ENCODE data around the gene UBQLN4. TPM values are rescaled to one million over a fixed set of nuclear protein-coding genes. Genes with fewer than 3 reads are reported as not detected.

Gene UBQLN4
- total and polyA plus RNA-seq, 5 donors from 2014 or later: 4.4 to 19.1 (median 6.1) TPM

- H3K4me3 Mint-ChIP-seq: no peak overlapping the region
- Histone ChIP-seq H3K4me1 (ENCODE audit: control insufficient read depth, insufficient read depth, low read length, poor library complexity, severe bottlenecking) (peaks cover 10% of the 10 kb centered on the region), H3K36me3 (ENCODE audit: control insufficient read depth, insufficient read depth, low read length) (peaks cover 20% of the 10 kb centered on the region), H3K9me3 (ENCODE audit: control insufficient read depth in 2 of 2, low read length in 2 of 2) (no peaks in the 10 kb centered on the region), H3K27me3 (ENCODE audit: control insufficient read depth, insufficient read depth, low read length) (no peaks in the 10 kb centered on the region), H3K27ac (ENCODE audit: insufficient read depth, low read length, poor library complexity, severe bottlenecking) (no peak overlapping the region), H3K4me3 (ENCODE audit: low read depth, low read length) (no peak overlapping the region)
- H3K36me3 Mint-ChIP-seq: peaks cover 9% of the 10 kb centered on the region
- no peaks in the 10 kb centered on the region for H3K9me3 Mint-ChIP-seq
- DNase-seq (peak in 1 of 3 donors; percentile 40), ATAC-seq (ENCODE audit: low read depth in 2 of 2) (peak in 1 of 2 donors; percentile 26)
- H3K4me1 Mint-ChIP-seq: peaks cover 0 to 18% (median 8%) of the 10 kb centered on the region in 4 donors
- H3K27me3 Mint-ChIP-seq: no peaks in the 10 kb centered on the region
- peak overlapping the region in 2 of 3 donors; percentile 43 to 75 for H3K27ac Mint-ChIP-seq
Measured at GRCh38 chr1:156004843-156005584, 48.6 kb downstream of the UBQLN4 start.

GRCh38 chr1:156003923-156004188, 49.7 kb downstream of the UBQLN4 start:
- ATAC-seq (ENCODE audit: low read depth in 2 of 2) (no peak), DNase-seq (no peak)
- Histone ChIP-seq H3K27ac (ENCODE audit: insufficient read depth, low read length, poor library complexity, severe bottlenecking) (no peak overlapping the region), H3K4me3 (ENCODE audit: low read depth, low read length) (no peak overlapping the region), H3K27me3 (ENCODE audit: control insufficient read depth, insufficient read depth, low read length) (no peaks in the 10 kb centered on the region), H3K9me3 (ENCODE audit: control insufficient read depth in 2 of 2, low read length in 2 of 2) (no peaks in the 10 kb centered on the region), H3K4me1 (ENCODE audit: control insufficient read depth, insufficient read depth, low read length, poor library complexity, severe bottlenecking) (peaks cover 10% of the 10 kb centered on the region), H3K36me3 (ENCODE audit: control insufficient read depth, insufficient read depth, low read length) (peaks cover 12% of the 10 kb centered on the region)
- Mint-ChIP-seq H3K27me3 (no peaks in the 10 kb centered on the region), H3K36me3 (peaks cover 9% of the 10 kb centered on the region), H3K27ac (peak overlapping the region in 1 of 3 donors; percentile 40), H3K4me3 (no peak overlapping the region), H3K9me3 (no peaks in the 10 kb centered on the region), H3K4me1 (peaks cover 0 to 18% (median 8%) of the 10 kb centered on the region in 4 donors)

GRCh38 chr1:156002188-156002911, 51.2 kb downstream of the UBQLN4 start:
- Histone ChIP-seq H3K4me3 (ENCODE audit: low read depth, low read length) (no peak overlapping the region), H3K9me3 (ENCODE audit: control insufficient read depth in 2 of 2, low read length in 2 of 2) (no peaks in the 10 kb centered on the region), H3K36me3 (ENCODE audit: control insufficient read depth, insufficient read depth, low read length) (peaks cover 7% of the 10 kb centered on the region), H3K4me1 (ENCODE audit: control insufficient read depth, insufficient read depth, low read length, poor library complexity, severe bottlenecking) (peaks cover 10% of the 10 kb centered on the region), H3K27ac (ENCODE audit: insufficient read depth, low read length, poor library complexity, severe bottlenecking) (no peak overlapping the region), H3K27me3 (ENCODE audit: control insufficient read depth, insufficient read depth, low read length) (no peaks in the 10 kb centered on the region)
- Mint-ChIP-seq H3K27ac (no peak overlapping the region), H3K9me3 (no peaks in the 10 kb centered on the region), H3K4me1 (peaks cover 0 to 14% (median 8%) of the 10 kb centered on the region in 4 donors), H3K4me3 (no peak overlapping the region), H3K27me3 (no peaks in the 10 kb centered on the region), H3K36me3 (peaks cover 4% of the 10 kb centered on the region)
- no peak for ATAC-seq (ENCODE audit: low read depth in 2 of 2)
- DNase-seq: no peak

- no peak for DNase-seq
- Mint-ChIP-seq H3K36me3 (peaks cover 2% of the 10 kb centered on the region), H3K4me3 (no peak overlapping the region), H3K9me3 (no peaks in the 10 kb centered on the region), H3K27ac (no peak overlapping the region), H3K4me1 (peaks cover 0 to 14% (median 8%) of the 10 kb centered on the region in 4 donors), H3K27me3 (no peaks in the 10 kb centered on the region)
- H3K27ac ChIP-seq (ENCODE audit: insufficient read depth, low read length, poor library complexity, severe bottlenecking): no peak overlapping the region
- ATAC-seq (ENCODE audit: low read depth in 2 of 2): no peak
- no peak overlapping the region for H3K4me3 ChIP-seq (ENCODE audit: low read depth, low read length)
- peaks cover 2% of the 10 kb centered on the region for H3K36me3 ChIP-seq (ENCODE audit: control insufficient read depth, insufficient read depth, low read length)
- H3K9me3 ChIP-seq (ENCODE audit: control insufficient read depth in 2 of 2, low read length in 2 of 2): no peaks in the 10 kb centered on the region
- no peaks in the 10 kb centered on the region for H3K27me3 ChIP-seq (ENCODE audit: control insufficient read depth, insufficient read depth, low read length)
- peaks cover 10% of the 10 kb centered on the region for H3K4me1 ChIP-seq (ENCODE audit: control insufficient read depth, insufficient read depth, low read length, poor library complexity, severe bottlenecking)
Measured at GRCh38 chr1:156001662-156002171, 51.9 kb downstream of the UBQLN4 start.

- no peak overlapping the region for H3K4me3 Mint-ChIP-seq
- no peaks in the 10 kb centered on the region for H3K9me3 Mint-ChIP-seq
- H3K36me3 Mint-ChIP-seq: no peaks in the 10 kb centered on the region
- no peaks in the 10 kb centered on the region for H3K27me3 Mint-ChIP-seq
- Histone ChIP-seq H3K27ac (ENCODE audit: insufficient read depth, low read length, poor library complexity, severe bottlenecking) (no peak overlapping the region), H3K4me1 (ENCODE audit: control insufficient read depth, insufficient read depth, low read length, poor library complexity, severe bottlenecking) (peaks cover 10% of the 10 kb centered on the region), H3K27me3 (ENCODE audit: control insufficient read depth, insufficient read depth, low read length) (no peaks in the 10 kb centered on the region), H3K36me3 (ENCODE audit: control insufficient read depth, insufficient read depth, low read length) (no peaks in the 10 kb centered on the region), H3K4me3 (ENCODE audit: low read depth, low read length) (no peak overlapping the region), H3K9me3 (ENCODE audit: control insufficient read depth in 2 of 2, low read length in 2 of 2) (no peaks in the 10 kb centered on the region)
- ATAC-seq (ENCODE audit: low read depth in 2 of 2): no peak
- peaks cover 0 to 14% (median 8%) of the 10 kb centered on the region in 4 donors for H3K4me1 Mint-ChIP-seq
- no peak overlapping the region for H3K27ac Mint-ChIP-seq
- DNase-seq: no peak
Measured at GRCh38 chr1:156001021-156001661, 52.5 kb downstream of the UBQLN4 start.

- Mint-ChIP-seq H3K27ac (no peak overlapping the region), H3K27me3 (no peaks in the 10 kb centered on the region), H3K9me3 (no peaks in the 10 kb centered on the region), H3K4me1 (peaks cover 0 to 7% (median 2%) of the 10 kb centered on the region in 4 donors), H3K4me3 (no peak overlapping the region), H3K36me3 (no peaks in the 10 kb centered on the region)
- DNase-seq (no peak), ATAC-seq (ENCODE audit: low read depth in 2 of 2) (no peak)
- Histone ChIP-seq H3K36me3 (ENCODE audit: control insufficient read depth, insufficient read depth, low read length) (no peaks in the 10 kb centered on the region), H3K4me1 (ENCODE audit: control insufficient read depth, insufficient read depth, low read length, poor library complexity, severe bottlenecking) (peaks cover 4% of the 10 kb centered on the region), H3K9me3 (ENCODE audit: control insufficient read depth in 2 of 2, low read length in 2 of 2) (no peaks in the 10 kb centered on the region), H3K27ac (ENCODE audit: insufficient read depth, low read length, poor library complexity, severe bottlenecking) (no peak overlapping the region), H3K27me3 (ENCODE audit: control insufficient read depth, insufficient read depth, low read length) (no peaks in the 10 kb centered on the region), H3K4me3 (ENCODE audit: low read depth, low read length) (no peak overlapping the region)
Measured at GRCh38 chr1:155999964-156000363, 53.6 kb downstream of the UBQLN4 start.

- Mint-ChIP-seq H3K27me3 (no peaks in the 10 kb centered on the region), H3K27ac (peak overlapping the region in 2 of 3 donors; percentile 41 to 74), H3K4me1 (no peaks in the 10 kb centered on the region), H3K9me3 (no peaks in the 10 kb centered on the region), H3K36me3 (no peaks in the 10 kb centered on the region), H3K4me3 (no peak overlapping the region)
- no peaks in the 10 kb centered on the region for H3K4me1 ChIP-seq (ENCODE audit: control insufficient read depth, insufficient read depth, low read length, poor library complexity, severe bottlenecking)
- no peaks in the 10 kb centered on the region for H3K9me3 ChIP-seq (ENCODE audit: control insufficient read depth in 2 of 2, low read length in 2 of 2)
- H3K27me3 ChIP-seq (ENCODE audit: control insufficient read depth, insufficient read depth, low read length): no peaks in the 10 kb centered on the region
- no peak overlapping the region for H3K27ac ChIP-seq (ENCODE audit: insufficient read depth, low read length, poor library complexity, severe bottlenecking)
- no peak for DNase-seq
- no peaks in the 10 kb centered on the region for H3K36me3 ChIP-seq (ENCODE audit: control insufficient read depth, insufficient read depth, low read length)
- no peak overlapping the region for H3K4me3 ChIP-seq (ENCODE audit: low read depth, low read length)
- no peak for ATAC-seq (ENCODE audit: low read depth in 2 of 2)
Measured at GRCh38 chr1:155996166-155996565, 57.4 kb downstream of the UBQLN4 start.
